Activated CD8-positive, alpha-beta memory T cell treated with anti-CD3 and anti-CD28 coated beads, Interleukin-2, amount 10 ng/mL, durations not matched to agents 7 days and 5 days (primary cell): ENCODE data around the gene ACADSB. TPM values are rescaled to one million over a fixed set of nuclear protein-coding genes. Genes with fewer than 3 reads are reported as not detected.

Experiments used
- ATAC-seq: fragments of 150-1000 bp; cut with Tn5 transposase; one replicate; pipeline ENCODE4 v1.10.0; 2021; ENCODE audit warnings: moderate library complexity
- CTCF ChIA-PET: fragments of 350-600 bp; sonication (Branson Sonifier 250); formaldehyde crosslinking; loops from one replicate; lab custom pipeline; 2021; ENCODE audit warnings: antibody characterized with exemption; lab: Charles Lee
- DNase-seq: peaks from one replicate; pipeline ENCODE4 v3.0.0-alpha.2; 2020
- H3K27ac Mint-ChIP-seq: one replicate; pipeline ENCODE4 v1.8.0; 2021; ENCODE audit warnings: mild to moderate bottlenecking, mixed read lengths
- H3K27me3 Mint-ChIP-seq: one replicate; pipeline ENCODE4 v1.8.0; 2021; ENCODE audit warnings: mixed read lengths
- H3K36me3 Mint-ChIP-seq: one replicate; pipeline ENCODE4 v1.8.0; 2021; ENCODE audit warnings: mild to moderate bottlenecking, mixed read lengths
- H3K4me1 Mint-ChIP-seq: one replicate; pipeline ENCODE4 v1.8.0; 2021; ENCODE audit warnings: mixed read lengths
- H3K4me3 Mint-ChIP-seq: one replicate; pipeline ENCODE4 v1.8.0; 2021; ENCODE audit warnings: mild to moderate bottlenecking, moderate library complexity, mixed read lengths
- H3K9me3 Mint-ChIP-seq: one replicate; pipeline ENCODE4 v1.8.0; 2022; ENCODE audit warnings: low read depth, mixed read lengths
- total RNA-seq, 2 experiments: library from RNA; stranded (reverse); gene quantifications; one replicate each; pipeline ENCODE4 v1.2.3, GENCODE V29; 2021

Gene ACADSB
- total RNA-seq, 2 experiments from 2014 or later: 17.4 to 20.6 TPM

GRCh38 chr10:123100030-123100762, 91.4 kb downstream of the ACADSB start:
- no peak overlapping the region for H3K4me3 Mint-ChIP-seq
- H3K36me3 Mint-ChIP-seq: no peaks in the 10 kb centered on the region
- no peaks in the 10 kb centered on the region for H3K4me1 Mint-ChIP-seq
- DNase-seq: no peak
- CTCF ChIA-PET: no interaction called here
- H3K27ac Mint-ChIP-seq: no peak overlapping the region
- ATAC-seq: no peak
- peaks cover 2% of the 10 kb centered on the region for H3K27me3 Mint-ChIP-seq
- no peaks in the 10 kb centered on the region for H3K9me3 Mint-ChIP-seq

- Mint-ChIP-seq H3K4me3 (no peak overlapping the region), H3K9me3 (no peaks in the 10 kb centered on the region), H3K4me1 (no peaks in the 10 kb centered on the region), H3K27ac (no peak overlapping the region), H3K36me3 (no peaks in the 10 kb centered on the region), H3K27me3 (peaks cover 3% of the 10 kb centered on the region)
- CTCF ChIA-PET: no interaction called here
- DNase-seq (no peak), ATAC-seq (no peak)
These were observed 93.1 kb downstream of the ACADSB start for GRCh38 chr10:123101872-123102271.

GRCh38 chr10:123102673-123103072, 93.9 kb downstream of the ACADSB start:
- Mint-ChIP-seq H3K4me1 (no peaks in the 10 kb centered on the region), H3K4me3 (no peak overlapping the region), H3K36me3 (no peaks in the 10 kb centered on the region), H3K9me3 (no peaks in the 10 kb centered on the region), H3K27ac (no peak overlapping the region), H3K27me3 (peaks cover 3% of the 10 kb centered on the region)
- CTCF ChIA-PET: no interaction called here
- ATAC-seq (no peak), DNase-seq (no peak)

GRCh38 chr10:123103944-123104343, 95.1 kb downstream of the ACADSB start:
- no peak overlapping the region for H3K4me3 Mint-ChIP-seq
- no peak overlapping the region for H3K27ac Mint-ChIP-seq
- ATAC-seq (no peak), DNase-seq (no peak)
- CTCF ChIA-PET: no interaction called here
- H3K27me3 Mint-ChIP-seq: peaks cover 7% of the 10 kb centered on the region
- no peaks in the 10 kb centered on the region for H3K36me3 Mint-ChIP-seq
- H3K9me3 Mint-ChIP-seq: no peaks in the 10 kb centered on the region
- no peaks in the 10 kb centered on the region for H3K4me1 Mint-ChIP-seq

Other genes starting within 250 kb of the ACADSB start
- gene CUZD1, start 163.1 kb upstream of the ACADSB start, total RNA-seq: 1 to 10 TPM; 2.8 to 3.6 TPM
- gene FAM24B, start 129.4 kb upstream of the ACADSB start, total RNA-seq: 10 to 100 TPM; 15.3 to 17.7 TPM
- gene FAM24A, start 98.4 kb upstream of the ACADSB start, total RNA-seq: not detected
- gene C10orf88, start 54.8 kb upstream of the ACADSB start, total RNA-seq: 10 to 100 TPM in 1 of 2 experiments, 1 to 10 TPM in 1; 9.5 to 11.8 TPM
- gene PSTK, start 28.6 kb upstream of the ACADSB start, total RNA-seq: 1 to 10 TPM; 2.8 to 4.5 TPM
- 10 to 100 TPM; 12.0 to 18.0 TPM for gene IKZF5, start 211 bp upstream of the ACADSB start, total RNA-seq
- not detected for gene HMX3, start 127.0 kb downstream of the ACADSB start, total RNA-seq
- gene HMX2, start 139.1 kb downstream of the ACADSB start, total RNA-seq: not detected
- gene BUB3, start 145.4 kb downstream of the ACADSB start, total RNA-seq: 100 to 1,000 TPM; 282 to 319 TPM